HepG2 (cell line): ENCODE results near the gene CSTB. TPM values are rescaled to one million over a fixed set of nuclear protein-coding genes. Genes with fewer than 3 reads are reported as not detected.

Experiments
- ELF4 ChIP-seq: sonication (generic); formaldehyde crosslinking; IDR thresholded peaks from 2 replicates; pipeline ENCODE4 v1.5.0; 2020; ENCODE audit warnings: missing genetic modification reagents, mild to moderate bottlenecking, moderate library complexity, borderline replicate concordance
- FOXO1 ChIP-seq: sonication (generic); formaldehyde crosslinking; IDR thresholded peaks from 2 replicates; pipeline ENCODE4 v1.4.0; 2020; ENCODE audit warnings: missing genetic modification reagents
- JUNB ChIP-seq: sonication (generic); formaldehyde crosslinking; IDR thresholded peaks from 2 replicates; pipeline ENCODE4 v1.8.0; 2022; ENCODE audit warnings: missing genetic modification reagents, mild to moderate bottlenecking, borderline replicate concordance
- PAWR ChIP-seq: sonication (generic); formaldehyde crosslinking; IDR thresholded peaks from 2 replicates; pipeline ENCODE4 v1.4.0; 2020; ENCODE audit warnings: missing genetic modification reagents, mild to moderate bottlenecking, borderline replicate concordance
- SMAD1 ChIP-seq: sonication (generic); formaldehyde crosslinking; IDR thresholded peaks from 2 replicates; pipeline ENCODE4 v1.4.0; 2020; ENCODE audit warnings: missing genetic modification reagents, low read depth, mild to moderate bottlenecking, borderline replicate concordance
- SMC3 ChIP-seq: IDR thresholded peaks from 2 replicates; pipeline ENCODE4 v1.6.1; 2011; ENCODE audit warnings: low read length, improper control_type of control experiment
- SPEN ChIP-seq: sonication (generic); formaldehyde crosslinking; IDR thresholded peaks from 2 replicates; pipeline ENCODE4 v1.5.1; 2020; ENCODE audit warnings: low read depth, mild to moderate bottlenecking, missing genetic modification reagents
- YEATS2 ChIP-seq: sonication (generic); formaldehyde crosslinking; IDR thresholded peaks from 2 replicates; pipeline ENCODE4 v1.4.0; 2020; ENCODE audit warnings: missing genetic modification reagents, borderline replicate concordance
- ZNF672 ChIP-seq: sonication (generic); formaldehyde crosslinking; IDR thresholded peaks from 2 replicates; pipeline ENCODE4 v1.8.1; 2022; ENCODE audit warnings: missing genetic modification reagents
- ZNF749 ChIP-seq: sonication (generic); formaldehyde crosslinking; IDR thresholded peaks from 2 replicates; pipeline ENCODE4 v1.8.0; 2022; ENCODE audit warnings: mild to moderate bottlenecking, missing genetic modification reagents, moderate library complexity, borderline replicate concordance
- polyA plus RNA-seq, 8 experiments: library from polyadenylated mRNA; depleted of rRNA in 3 of 8; stranded (reverse) in 7 of 8; unstranded in 1 of 8; fragments of >200 nt; fragmentation: Illumina TruSeq in 4 of 8; extraction: Trizol in 4 of 8; gene quantifications; 2 replicates each; pipeline versions ENCODE4 v1.2.1 to v1.2.3, GENCODE V29; 2011 to 2016; ENCODE audit warnings: low read depth in 4 of 8, missing spikeins in 1 of 8, mixed read lengths in 1 of 8; ENCODE audit not compliant: insufficient read depth in 1 of 8
- total RNA-seq, 5 experiments: library from RNA; depleted of rRNA; stranded (reverse); fragments of >200 nt; fragmentation: Illumina TruSeq; extraction: Trizol; gene quantifications; 2 replicates each; pipeline ENCODE4 v1.2.3, GENCODE V29; 2016; ENCODE audit warnings: low read depth in 1 of 5
- TF ChIP-seq, protein P1 (sequence below): sonication (generic); formaldehyde crosslinking; IDR thresholded peaks from 2 replicates; pipeline ENCODE4 v1.4.0; 2020; ENCODE audit warnings: missing genetic modification reagents
- TF ChIP-seq, protein P2 (sequence below): sonication (generic); formaldehyde crosslinking; IDR thresholded peaks from 2 replicates; pipeline ENCODE4 v1.8.1; 2023; ENCODE audit warnings: mild to moderate bottlenecking, moderate library complexity, missing genetic modification reagents
- TF ChIP-seq, protein P3 (sequence below): sonication (generic); formaldehyde crosslinking; IDR thresholded peaks from 2 replicates; pipeline ENCODE4 v1.5.1; 2020; ENCODE audit warnings: mild to moderate bottlenecking, missing genetic modification reagents, moderate library complexity
- TF ChIP-seq, protein P4 (sequence below): IDR thresholded peaks from 2 replicates; pipeline ENCODE4 v1.6.1; 2016; ENCODE audit warnings: low read depth, borderline replicate concordance
- TF ChIP-seq, protein P5 (sequence below): sonication (generic); formaldehyde crosslinking; IDR thresholded peaks from 2 replicates; pipeline ENCODE4 v1.4.0; 2020; ENCODE audit warnings: mild to moderate bottlenecking, missing genetic modification reagents
- TF ChIP-seq, protein P6 (sequence below): sonication (generic); formaldehyde crosslinking; IDR thresholded peaks from 2 replicates; pipeline ENCODE4 v1.5.0; 2020; ENCODE audit warnings: mild to moderate bottlenecking, missing genetic modification reagents, borderline replicate concordance

Gene CSTB
- total and polyA plus RNA-seq, 2 of the 13 experiments (the other 11 are each of a cell fraction or from before 2014, with no cell fraction given): 11.7 to 94.1 TPM

DNA sequence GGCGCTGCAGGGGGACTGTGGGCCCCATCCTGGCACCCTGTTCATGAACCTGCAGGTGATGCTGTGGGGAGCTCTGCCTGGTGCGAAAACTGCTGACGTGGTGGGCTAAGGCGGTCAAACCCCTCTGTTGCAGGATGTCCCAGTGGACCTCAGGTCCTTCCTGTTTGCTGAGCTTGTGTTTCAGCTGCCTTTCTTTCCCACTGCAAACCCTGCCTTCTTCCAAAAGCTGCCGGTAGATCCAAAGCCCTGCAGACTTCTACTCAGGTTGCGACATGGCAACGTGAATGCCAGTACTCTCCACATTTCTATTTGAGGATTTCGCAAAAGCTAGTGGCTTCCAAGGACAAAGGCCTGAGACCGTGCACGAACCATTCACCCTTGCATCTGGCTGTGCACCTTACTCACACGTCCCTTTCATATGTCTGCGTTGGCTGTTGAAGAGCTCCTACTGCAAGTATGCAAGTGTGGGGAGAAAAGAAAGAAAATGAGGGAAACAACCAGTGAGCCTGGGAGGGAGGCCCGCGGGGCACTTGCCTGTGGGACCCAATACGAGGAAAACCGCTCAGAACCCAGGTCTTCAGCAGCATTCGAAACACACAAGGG, 7.1 kb upstream of the CSTB start (continued):
- TF ChIP-seq, protein P1, sequence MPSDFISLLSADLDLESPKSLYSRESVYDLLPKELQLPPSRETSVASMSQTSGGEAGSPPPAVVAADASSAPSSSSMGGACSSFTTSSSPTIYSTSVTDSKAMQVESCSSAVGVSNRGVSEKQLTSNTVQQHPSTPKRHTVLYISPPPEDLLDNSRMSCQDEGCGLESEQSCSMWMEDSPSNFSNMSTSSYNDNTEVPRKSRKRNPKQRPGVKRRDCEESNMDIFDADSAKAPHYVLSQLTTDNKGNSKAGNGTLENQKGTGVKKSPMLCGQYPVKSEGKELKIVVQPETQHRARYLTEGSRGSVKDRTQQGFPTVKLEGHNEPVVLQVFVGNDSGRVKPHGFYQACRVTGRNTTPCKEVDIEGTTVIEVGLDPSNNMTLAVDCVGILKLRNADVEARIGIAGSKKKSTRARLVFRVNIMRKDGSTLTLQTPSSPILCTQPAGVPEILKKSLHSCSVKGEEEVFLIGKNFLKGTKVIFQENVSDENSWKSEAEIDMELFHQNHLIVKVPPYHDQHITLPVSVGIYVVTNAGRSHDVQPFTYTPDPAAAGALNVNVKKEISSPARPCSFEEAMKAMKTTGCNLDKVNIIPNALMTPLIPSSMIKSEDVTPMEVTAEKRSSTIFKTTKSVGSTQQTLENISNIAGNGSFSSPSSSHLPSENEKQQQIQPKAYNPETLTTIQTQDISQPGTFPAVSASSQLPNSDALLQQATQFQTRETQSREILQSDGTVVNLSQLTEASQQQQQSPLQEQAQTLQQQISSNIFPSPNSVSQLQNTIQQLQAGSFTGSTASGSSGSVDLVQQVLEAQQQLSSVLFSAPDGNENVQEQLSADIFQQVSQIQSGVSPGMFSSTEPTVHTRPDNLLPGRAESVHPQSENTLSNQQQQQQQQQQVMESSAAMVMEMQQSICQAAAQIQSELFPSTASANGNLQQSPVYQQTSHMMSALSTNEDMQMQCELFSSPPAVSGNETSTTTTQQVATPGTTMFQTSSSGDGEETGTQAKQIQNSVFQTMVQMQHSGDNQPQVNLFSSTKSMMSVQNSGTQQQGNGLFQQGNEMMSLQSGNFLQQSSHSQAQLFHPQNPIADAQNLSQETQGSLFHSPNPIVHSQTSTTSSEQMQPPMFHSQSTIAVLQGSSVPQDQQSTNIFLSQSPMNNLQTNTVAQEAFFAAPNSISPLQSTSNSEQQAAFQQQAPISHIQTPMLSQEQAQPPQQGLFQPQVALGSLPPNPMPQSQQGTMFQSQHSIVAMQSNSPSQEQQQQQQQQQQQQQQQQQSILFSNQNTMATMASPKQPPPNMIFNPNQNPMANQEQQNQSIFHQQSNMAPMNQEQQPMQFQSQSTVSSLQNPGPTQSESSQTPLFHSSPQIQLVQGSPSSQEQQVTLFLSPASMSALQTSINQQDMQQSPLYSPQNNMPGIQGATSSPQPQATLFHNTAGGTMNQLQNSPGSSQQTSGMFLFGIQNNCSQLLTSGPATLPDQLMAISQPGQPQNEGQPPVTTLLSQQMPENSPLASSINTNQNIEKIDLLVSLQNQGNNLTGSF (CRISPR knock-in tag): no peak
- TF ChIP-seq, protein P2, sequence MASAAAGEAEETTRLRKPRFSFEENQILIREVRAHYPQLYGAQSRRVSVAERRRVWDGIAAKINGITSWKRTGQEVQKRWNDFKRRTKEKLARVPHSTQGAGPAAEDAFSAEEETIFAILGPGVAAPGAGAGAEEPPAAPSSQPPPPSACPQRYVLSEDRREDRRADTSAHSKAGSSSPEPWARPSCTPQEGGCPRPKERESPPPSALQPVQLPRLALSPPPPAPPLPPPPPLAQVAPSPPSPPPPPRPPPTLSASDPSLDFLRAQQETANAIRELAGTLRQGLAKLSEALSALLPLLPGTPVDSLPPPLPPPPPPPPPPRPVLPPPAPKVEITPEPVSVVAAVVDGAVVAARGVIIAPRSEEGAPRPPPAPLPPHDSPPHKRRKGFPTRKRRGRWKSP (CRISPR knock-in tag): peak; percentile 86
- TF ChIP-seq PAWR (no peak), JUNB (CRISPR knock-in tag) (no peak), ZNF749 (CRISPR knock-in tag) (no peak), ELF4 (0 out of 2 replicates have a peak, but pooled peaks have one; percentile 44), YEATS2 (CRISPR knock-in tag) (peak; percentile 66; the same call in 1 of the 2 replicates), SPEN (CRISPR knock-in tag) (peak; percentile 59; the same call in 1 of the 2 replicates), FOXO1 (peak; percentile 75), SMC3 (peak; percentile 55), SMAD1 (no peak), ZNF672 (CRISPR knock-in tag) (no peak)
- TF ChIP-seq, protein P3, sequence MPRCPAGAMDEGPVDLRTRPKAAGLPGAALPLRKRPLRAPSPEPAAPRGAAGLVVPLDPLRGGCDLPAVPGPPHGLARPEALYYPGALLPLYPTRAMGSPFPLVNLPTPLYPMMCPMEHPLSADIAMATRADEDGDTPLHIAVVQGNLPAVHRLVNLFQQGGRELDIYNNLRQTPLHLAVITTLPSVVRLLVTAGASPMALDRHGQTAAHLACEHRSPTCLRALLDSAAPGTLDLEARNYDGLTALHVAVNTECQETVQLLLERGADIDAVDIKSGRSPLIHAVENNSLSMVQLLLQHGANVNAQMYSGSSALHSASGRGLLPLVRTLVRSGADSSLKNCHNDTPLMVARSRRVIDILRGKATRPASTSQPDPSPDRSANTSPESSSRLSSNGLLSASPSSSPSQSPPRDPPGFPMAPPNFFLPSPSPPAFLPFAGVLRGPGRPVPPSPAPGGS (CRISPR knock-in tag): no peak
- TF ChIP-seq, protein P4, sequence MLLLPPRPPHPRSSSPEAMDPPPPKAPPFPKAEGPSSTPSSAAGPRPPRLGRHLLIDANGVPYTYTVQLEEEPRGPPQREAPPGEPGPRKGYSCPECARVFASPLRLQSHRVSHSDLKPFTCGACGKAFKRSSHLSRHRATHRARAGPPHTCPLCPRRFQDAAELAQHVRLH (CRISPR knock-in tag): no peak
- TF ChIP-seq, protein P5, sequence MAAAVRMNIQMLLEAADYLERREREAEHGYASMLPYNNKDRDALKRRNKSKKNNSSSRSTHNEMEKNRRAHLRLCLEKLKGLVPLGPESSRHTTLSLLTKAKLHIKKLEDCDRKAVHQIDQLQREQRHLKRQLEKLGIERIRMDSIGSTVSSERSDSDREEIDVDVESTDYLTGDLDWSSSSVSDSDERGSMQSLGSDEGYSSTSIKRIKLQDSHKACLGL (CRISPR knock-in tag): peak; percentile 42; the same call in 1 of the 2 replicates
- TF ChIP-seq, protein P6, sequence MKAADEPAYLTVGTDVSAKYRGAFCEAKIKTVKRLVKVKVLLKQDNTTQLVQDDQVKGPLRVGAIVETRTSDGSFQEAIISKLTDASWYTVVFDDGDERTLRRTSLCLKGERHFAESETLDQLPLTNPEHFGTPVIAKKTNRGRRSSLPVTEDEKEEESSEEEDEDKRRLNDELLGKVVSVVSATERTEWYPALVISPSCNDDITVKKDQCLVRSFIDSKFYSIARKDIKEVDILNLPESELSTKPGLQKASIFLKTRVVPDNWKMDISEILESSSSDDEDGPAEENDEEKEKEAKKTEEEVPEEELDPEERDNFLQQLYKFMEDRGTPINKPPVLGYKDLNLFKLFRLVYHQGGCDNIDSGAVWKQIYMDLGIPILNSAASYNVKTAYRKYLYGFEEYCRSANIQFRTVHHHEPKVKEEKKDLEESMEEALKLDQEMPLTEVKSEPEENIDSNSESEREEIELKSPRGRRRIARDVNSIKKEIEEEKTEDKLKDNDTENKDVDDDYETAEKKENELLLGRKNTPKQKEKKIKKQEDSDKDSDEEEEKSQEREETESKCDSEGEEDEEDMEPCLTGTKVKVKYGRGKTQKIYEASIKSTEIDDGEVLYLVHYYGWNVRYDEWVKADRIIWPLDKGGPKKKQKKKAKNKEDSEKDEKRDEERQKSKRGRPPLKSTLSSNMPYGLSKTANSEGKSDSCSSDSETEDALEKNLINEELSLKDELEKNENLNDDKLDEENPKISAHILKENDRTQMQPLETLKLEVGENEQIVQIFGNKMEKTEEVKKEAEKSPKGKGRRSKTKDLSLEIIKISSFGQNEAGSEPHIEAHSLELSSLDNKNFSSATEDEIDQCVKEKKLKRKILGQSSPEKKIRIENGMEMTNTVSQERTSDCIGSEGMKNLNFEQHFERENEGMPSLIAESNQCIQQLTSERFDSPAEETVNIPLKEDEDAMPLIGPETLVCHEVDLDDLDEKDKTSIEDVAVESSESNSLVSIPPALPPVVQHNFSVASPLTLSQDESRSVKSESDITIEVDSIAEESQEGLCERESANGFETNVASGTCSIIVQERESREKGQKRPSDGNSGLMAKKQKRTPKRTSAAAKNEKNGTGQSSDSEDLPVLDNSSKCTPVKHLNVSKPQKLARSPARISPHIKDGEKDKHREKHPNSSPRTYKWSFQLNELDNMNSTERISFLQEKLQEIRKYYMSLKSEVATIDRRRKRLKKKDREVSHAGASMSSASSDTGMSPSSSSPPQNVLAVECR (CRISPR knock-in tag): peak; percentile 71; the same call in 1 of the 2 replicates
